Loucy (cell line): Measurements from ENCODE around the gene SH3YL1.

Source experiments
- EZH2phosphoT487 ChIP-seq: fragments of 200-600 bp; IDR thresholded peaks from 2 replicates; pipeline ENCODE4 v1.6.1; 2018; ENCODE audit warnings: antibody characterized with exemption, mild to moderate bottlenecking, moderate library complexity, borderline replicate concordance
- TF ChIP-seq, protein P1 (sequence below): fragments of 200-600 bp; sonication (generic); conservative IDR thresholded peaks from 2 replicates; pipeline ENCODE4 v1.5.1; 2014; ENCODE audit warnings: mild to moderate bottlenecking, antibody characterized with exemption, low read length

DNA sequence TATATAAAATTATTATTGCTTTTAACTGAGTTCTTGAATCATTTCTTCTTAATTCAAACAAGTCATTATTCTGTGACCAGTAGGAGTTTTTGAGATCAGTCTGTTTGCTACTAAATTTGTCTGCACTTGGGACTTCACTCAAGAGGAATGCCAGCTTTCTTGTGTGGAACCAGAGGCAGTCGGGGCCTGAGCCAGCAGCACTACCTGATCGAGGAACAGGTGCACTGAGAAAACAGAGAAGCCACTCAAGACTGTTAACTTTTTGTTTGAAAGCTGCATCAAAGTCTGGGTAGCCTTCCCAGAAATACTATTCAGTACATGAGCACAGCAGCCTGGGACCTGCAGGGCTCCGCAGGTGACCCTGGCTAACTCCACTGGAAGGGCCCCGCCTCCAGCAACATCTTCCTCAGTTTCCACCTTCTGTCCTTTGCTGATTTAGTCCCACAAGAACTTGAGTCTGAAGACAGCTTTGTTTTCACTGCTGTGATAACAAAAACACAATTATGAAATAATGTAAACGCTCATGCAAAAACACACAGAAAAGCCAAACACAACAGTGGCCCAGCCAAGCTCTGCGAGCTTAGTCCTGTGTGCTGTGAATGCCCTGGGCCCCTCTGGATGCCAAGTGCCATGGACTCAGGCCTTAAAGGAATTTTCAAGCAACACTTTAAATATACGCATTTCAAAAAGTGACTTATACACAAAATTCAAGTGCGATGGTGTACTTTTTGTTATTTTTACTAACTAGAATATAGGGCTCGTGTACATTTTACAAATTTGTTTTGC, 62.0 kb downstream of the SH3YL1 start:
- TF ChIP-seq, protein P1, sequence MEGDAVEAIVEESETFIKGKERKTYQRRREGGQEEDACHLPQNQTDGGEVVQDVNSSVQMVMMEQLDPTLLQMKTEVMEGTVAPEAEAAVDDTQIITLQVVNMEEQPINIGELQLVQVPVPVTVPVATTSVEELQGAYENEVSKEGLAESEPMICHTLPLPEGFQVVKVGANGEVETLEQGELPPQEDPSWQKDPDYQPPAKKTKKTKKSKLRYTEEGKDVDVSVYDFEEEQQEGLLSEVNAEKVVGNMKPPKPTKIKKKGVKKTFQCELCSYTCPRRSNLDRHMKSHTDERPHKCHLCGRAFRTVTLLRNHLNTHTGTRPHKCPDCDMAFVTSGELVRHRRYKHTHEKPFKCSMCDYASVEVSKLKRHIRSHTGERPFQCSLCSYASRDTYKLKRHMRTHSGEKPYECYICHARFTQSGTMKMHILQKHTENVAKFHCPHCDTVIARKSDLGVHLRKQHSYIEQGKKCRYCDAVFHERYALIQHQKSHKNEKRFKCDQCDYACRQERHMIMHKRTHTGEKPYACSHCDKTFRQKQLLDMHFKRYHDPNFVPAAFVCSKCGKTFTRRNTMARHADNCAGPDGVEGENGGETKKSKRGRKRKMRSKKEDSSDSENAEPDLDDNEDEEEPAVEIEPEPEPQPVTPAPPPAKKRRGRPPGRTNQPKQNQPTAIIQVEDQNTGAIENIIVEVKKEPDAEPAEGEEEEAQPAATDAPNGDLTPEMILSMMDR: no peak
- TF ChIP-seq EZH2phosphoT487: no peak
